Measurements from ENCODE around the gene JAG2.

DNA sequence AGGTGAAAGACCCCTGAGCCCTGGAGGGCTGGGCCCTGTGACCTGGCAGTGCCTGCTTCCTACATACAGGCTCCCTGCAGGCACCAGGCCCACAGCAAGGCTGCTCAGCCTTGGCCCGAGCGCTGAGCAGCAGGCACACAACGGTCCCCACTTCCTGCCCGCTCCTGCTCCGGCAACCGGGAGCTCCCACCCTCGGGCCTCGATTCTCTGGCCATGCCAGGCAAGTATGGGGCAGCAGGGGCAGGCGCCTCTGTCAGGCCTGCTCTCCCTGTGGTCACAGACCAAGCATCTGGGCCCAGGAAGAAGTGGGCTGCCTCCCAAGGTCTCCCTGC is 43.1 kb upstream of the JAG2 start:
- TF ChIP-seq POLR2A (IDR thresholded peaks at IDR 0.05), result no peak
- TF ChIP-seq, protein P1, sequence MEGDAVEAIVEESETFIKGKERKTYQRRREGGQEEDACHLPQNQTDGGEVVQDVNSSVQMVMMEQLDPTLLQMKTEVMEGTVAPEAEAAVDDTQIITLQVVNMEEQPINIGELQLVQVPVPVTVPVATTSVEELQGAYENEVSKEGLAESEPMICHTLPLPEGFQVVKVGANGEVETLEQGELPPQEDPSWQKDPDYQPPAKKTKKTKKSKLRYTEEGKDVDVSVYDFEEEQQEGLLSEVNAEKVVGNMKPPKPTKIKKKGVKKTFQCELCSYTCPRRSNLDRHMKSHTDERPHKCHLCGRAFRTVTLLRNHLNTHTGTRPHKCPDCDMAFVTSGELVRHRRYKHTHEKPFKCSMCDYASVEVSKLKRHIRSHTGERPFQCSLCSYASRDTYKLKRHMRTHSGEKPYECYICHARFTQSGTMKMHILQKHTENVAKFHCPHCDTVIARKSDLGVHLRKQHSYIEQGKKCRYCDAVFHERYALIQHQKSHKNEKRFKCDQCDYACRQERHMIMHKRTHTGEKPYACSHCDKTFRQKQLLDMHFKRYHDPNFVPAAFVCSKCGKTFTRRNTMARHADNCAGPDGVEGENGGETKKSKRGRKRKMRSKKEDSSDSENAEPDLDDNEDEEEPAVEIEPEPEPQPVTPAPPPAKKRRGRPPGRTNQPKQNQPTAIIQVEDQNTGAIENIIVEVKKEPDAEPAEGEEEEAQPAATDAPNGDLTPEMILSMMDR (IDR thresholded peaks at IDR 0.05), result no peak
